GM18873 (cell line): ENCODE results near the gene ACP3.
"Not testable (repeated sequence)": the region's sequence is repeated elsewhere in the genome, so short reads cannot be mapped to it uniquely, and the experiment has no call there.

Source experiments
- ATAC-seq: cut with Tn5 transposase; IDR thresholded peaks from one replicate; pipeline ENCODE4 v1.9.1; 2021; ENCODE audit warnings: mild to moderate bottlenecking, moderate library complexity, moderate number of reproducible peaks; ENCODE audit not compliant: unreplicated experiment, low FRiP score

The ACP3 gene

GRCh38 chr3:132317229-132317948 is at the start of gene ACP3:
TSS of gene ACP3 (plus strand) at chr3:132317407. CDS start at chr3:132317457, 50 bp downstream.
- ATAC-seq: no peak

- ATAC-seq: no peak
Measured at GRCh38 chr3:132268956-132269355, 48.3 kb upstream of the ACP3 start.

GRCh38 chr3:132273036-132273435 is 44.2 kb upstream of the ACP3 start:
- no peak for ATAC-seq

GRCh38 chr3:132276228-132276906 is 40.8 kb upstream of the ACP3 start:
- no peak for ATAC-seq

GRCh38 chr3:132279030-132279429 is 38.2 kb upstream of the ACP3 start:
- ATAC-seq: no peak

GRCh38 chr3:132283440-132283839 is 33.8 kb upstream of the ACP3 start:
- ATAC-seq: no peak

GRCh38 chr3:132283916-132284405 is 33.2 kb upstream of the ACP3 start:
- no peak for ATAC-seq

- ATAC-seq: no peak
Measured at GRCh38 chr3:132284781-132285619, 32.2 kb upstream of the ACP3 start.

- no peak for ATAC-seq
Measured at GRCh38 chr3:132285620-132285945, 31.6 kb upstream of the ACP3 start.

- ATAC-seq: no peak
Measured at GRCh38 chr3:132286035-132286434, 31.2 kb upstream of the ACP3 start.

- no peak for ATAC-seq
Measured at GRCh38 chr3:132288357-132288756, 28.9 kb upstream of the ACP3 start.

GRCh38 chr3:132289316-132289715 is 27.9 kb upstream of the ACP3 start:
- ATAC-seq: no peak

- no peak for ATAC-seq
Measured at GRCh38 chr3:132290833-132291232, 26.4 kb upstream of the ACP3 start.

GRCh38 chr3:132292042-132292441 is 25.2 kb upstream of the ACP3 start:
- ATAC-seq: no peak

GRCh38 chr3:132293251-132293650 is 24.0 kb upstream of the ACP3 start:
- no peak for ATAC-seq

GRCh38 chr3:132294906-132295305 is 22.3 kb upstream of the ACP3 start:
- no peak for ATAC-seq

GRCh38 chr3:132303336-132304201 is 13.6 kb upstream of the ACP3 start:
- not testable (repeated sequence) for ATAC-seq

GRCh38 chr3:132304351-132304750 is 12.9 kb upstream of the ACP3 start:
- ATAC-seq: not testable (repeated sequence)

- ATAC-seq: not testable (repeated sequence)
Measured at GRCh38 chr3:132310057-132310456, 7.2 kb upstream of the ACP3 start.

GRCh38 chr3:132311316-132311715 is 5.9 kb upstream of the ACP3 start:
- ATAC-seq: no peak
